Measurements from ENCODE around the gene BSND.

Gene BSND

GRCh38 chr1:55055084-55055882 is 56.5 kb downstream of the BSND start:
- Histone ChIP-seq H3K4me1 (ENCODE audit: control insufficient read depth, insufficient read depth, low read length, unreplicated experiment) (no peaks in the 10 kb centered on the region), H3K27me3 (ENCODE audit: insufficient read depth, low read length) (no peaks in the 10 kb centered on the region), H3K27ac (ENCODE audit: low read depth, low read length) (no peak overlapping the region), H3K79me2 (ENCODE audit: control insufficient read depth, insufficient read depth, low read length, unreplicated experiment) (no peaks in the 10 kb centered on the region), H3K36me3 (ENCODE audit: insufficient read depth, low read length) (no peaks in the 10 kb centered on the region), H2AFZ (ENCODE audit: low read length, unreplicated experiment) (no peak overlapping the region), H3K4me3 (ENCODE audit: low read depth, low read length) (no peak overlapping the region)

- H3K36me3 ChIP-seq (ENCODE audit: insufficient read depth, low read length): no peaks in the 10 kb centered on the region
- H3K4me3 ChIP-seq (ENCODE audit: low read depth, low read length): no peak overlapping the region
- H3K27ac ChIP-seq (ENCODE audit: low read depth, low read length): no peak overlapping the region
- H3K27me3 ChIP-seq (ENCODE audit: insufficient read depth, low read length): no peaks in the 10 kb centered on the region
- H3K79me2 ChIP-seq (ENCODE audit: control insufficient read depth, insufficient read depth, low read length, unreplicated experiment): no peaks in the 10 kb centered on the region
- no peaks in the 10 kb centered on the region for H3K4me1 ChIP-seq (ENCODE audit: control insufficient read depth, insufficient read depth, low read length, unreplicated experiment)
- H2AFZ ChIP-seq (ENCODE audit: low read length, unreplicated experiment): no peak overlapping the region
Measured at GRCh38 chr1:55055951-55056631, 57.4 kb downstream of the BSND start.

DNA sequence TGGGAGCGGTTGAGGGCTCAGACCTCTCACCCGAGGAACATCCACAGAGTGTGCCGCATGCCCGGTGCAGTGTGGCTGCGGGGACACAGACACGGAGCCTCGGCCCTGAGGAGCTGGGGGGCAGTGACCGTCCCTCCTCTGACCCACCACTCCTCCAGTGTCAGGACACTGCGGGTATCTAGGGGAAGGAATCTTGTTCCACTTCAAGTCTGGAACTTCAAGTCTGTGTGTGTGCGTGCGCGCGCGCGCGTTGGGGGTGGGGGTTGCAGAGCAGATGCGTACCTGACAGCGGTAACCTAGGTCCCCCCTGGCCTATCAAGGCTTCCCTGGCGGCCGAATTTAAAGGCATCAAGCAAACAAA is 57.9 kb downstream of the BSND start:
- H3K27me3 ChIP-seq (ENCODE audit: insufficient read depth, low read length): no peaks in the 10 kb centered on the region
- no peaks in the 10 kb centered on the region for H3K4me1 ChIP-seq (ENCODE audit: control insufficient read depth, insufficient read depth, low read length, unreplicated experiment)
- no peak overlapping the region for H2AFZ ChIP-seq (ENCODE audit: low read length, unreplicated experiment)
- no peak overlapping the region for H3K27ac ChIP-seq (ENCODE audit: low read depth, low read length)
- no peaks in the 10 kb centered on the region for H3K79me2 ChIP-seq (ENCODE audit: control insufficient read depth, insufficient read depth, low read length, unreplicated experiment)
- H3K4me3 ChIP-seq (ENCODE audit: low read depth, low read length): no peak overlapping the region
- no peaks in the 10 kb centered on the region for H3K36me3 ChIP-seq (ENCODE audit: insufficient read depth, low read length)

DNA sequence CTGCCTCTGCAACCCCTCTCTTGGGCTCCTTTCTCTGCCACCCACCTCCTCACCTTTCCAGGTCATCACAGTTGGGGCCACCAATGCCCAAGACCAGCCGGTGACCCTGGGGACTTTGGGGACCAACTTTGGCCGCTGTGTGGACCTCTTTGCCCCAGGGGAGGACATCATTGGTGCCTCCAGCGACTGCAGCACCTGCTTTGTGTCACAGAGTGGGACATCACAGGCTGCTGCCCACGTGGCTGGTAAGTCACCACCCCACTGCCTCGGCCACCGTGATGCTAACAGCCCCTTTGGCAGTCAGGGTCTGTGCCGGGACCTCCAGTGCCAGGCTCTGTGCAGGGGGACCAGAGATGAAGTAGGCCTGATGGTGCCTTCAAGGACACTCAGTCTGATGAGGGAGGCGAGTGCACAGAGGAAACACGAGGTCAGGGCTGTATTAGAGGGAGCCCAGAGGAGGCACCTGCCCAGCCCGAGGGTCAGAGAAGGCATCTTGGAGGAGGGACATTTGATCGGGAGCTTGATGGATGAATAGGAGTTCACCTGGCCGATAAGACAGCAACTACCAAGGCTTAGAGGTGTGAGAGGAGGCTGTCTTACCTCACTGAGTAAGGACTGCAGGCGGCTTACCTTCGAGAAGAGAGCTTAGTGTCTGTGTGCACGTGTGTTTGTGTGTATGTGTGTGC is 58.7 kb downstream of the BSND start:
- no peaks in the 10 kb centered on the region for H3K27me3 ChIP-seq (ENCODE audit: insufficient read depth, low read length)
- no peaks in the 10 kb centered on the region for H3K36me3 ChIP-seq (ENCODE audit: insufficient read depth, low read length)
- H3K4me3 ChIP-seq (ENCODE audit: low read depth, low read length): no peak overlapping the region
- no peaks in the 10 kb centered on the region for H3K79me2 ChIP-seq (ENCODE audit: control insufficient read depth, insufficient read depth, low read length, unreplicated experiment)
- no peak overlapping the region for H3K27ac ChIP-seq (ENCODE audit: low read depth, low read length)
- H2AFZ ChIP-seq (ENCODE audit: low read length, unreplicated experiment): no peak overlapping the region
- no peaks in the 10 kb centered on the region for H3K4me1 ChIP-seq (ENCODE audit: control insufficient read depth, insufficient read depth, low read length, unreplicated experiment)

GRCh38 chr1:55057956-55058298 is 59.2 kb downstream of the BSND start:
- H3K27ac ChIP-seq (ENCODE audit: low read depth, low read length): no peak overlapping the region
- H3K4me1 ChIP-seq (ENCODE audit: control insufficient read depth, insufficient read depth, low read length, unreplicated experiment): no peaks in the 10 kb centered on the region
- H3K27me3 ChIP-seq (ENCODE audit: insufficient read depth, low read length): no peaks in the 10 kb centered on the region
- no peaks in the 10 kb centered on the region for H3K79me2 ChIP-seq (ENCODE audit: control insufficient read depth, insufficient read depth, low read length, unreplicated experiment)
- no peak overlapping the region for H2AFZ ChIP-seq (ENCODE audit: low read length, unreplicated experiment)
- H3K36me3 ChIP-seq (ENCODE audit: insufficient read depth, low read length): no peaks in the 10 kb centered on the region
- no peak overlapping the region for H3K4me3 ChIP-seq (ENCODE audit: low read depth, low read length)

DNA sequence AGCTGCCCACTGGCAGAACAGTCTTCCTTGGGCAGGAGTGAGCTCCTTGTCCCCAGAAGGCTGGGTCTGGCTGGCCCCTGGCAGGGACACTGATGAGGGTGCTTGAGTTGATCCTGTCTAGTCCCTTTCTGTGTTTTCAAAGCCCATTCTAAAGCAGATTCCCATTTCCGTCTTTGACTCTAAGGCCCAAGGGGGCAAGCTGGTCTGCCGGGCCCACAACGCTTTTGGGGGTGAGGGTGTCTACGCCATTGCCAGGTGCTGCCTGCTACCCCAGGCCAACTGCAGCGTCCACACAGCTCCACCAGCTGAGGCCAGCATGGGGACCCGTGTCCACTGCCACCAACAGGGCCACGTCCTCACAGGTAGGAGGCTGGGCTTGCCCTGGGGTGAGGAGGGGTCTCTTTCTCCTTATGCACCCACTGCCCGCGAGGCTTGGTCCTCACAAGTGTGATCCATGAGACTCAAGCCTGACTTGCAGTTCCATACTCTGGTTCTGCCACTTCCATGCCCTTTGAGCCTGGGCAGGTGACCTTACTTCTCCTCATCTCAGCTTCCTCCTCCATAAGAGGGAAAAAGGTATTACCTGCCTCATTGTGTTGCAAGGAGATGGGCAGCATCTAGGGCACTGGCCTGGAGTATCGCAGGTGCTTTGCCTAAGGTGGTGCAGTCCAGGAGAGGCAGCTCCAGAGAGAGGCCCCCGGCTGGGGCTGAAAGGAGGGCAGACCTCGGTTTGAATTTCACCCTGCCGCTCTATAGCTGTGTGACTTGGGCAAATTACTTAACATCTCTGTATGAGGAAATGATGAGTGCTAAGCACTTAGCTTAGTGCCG is 60.8 kb downstream of the BSND start:
- H3K27ac ChIP-seq (ENCODE audit: low read depth, low read length): no peak overlapping the region

GRCh38 chr1:55060133-55060999 is 61.6 kb downstream of the BSND start:
- H3K36me3 ChIP-seq (ENCODE audit: insufficient read depth, low read length): no peaks in the 10 kb centered on the region
- H3K27ac ChIP-seq (ENCODE audit: low read depth, low read length): no peak overlapping the region
- H3K27me3 ChIP-seq (ENCODE audit: insufficient read depth, low read length): no peaks in the 10 kb centered on the region
- no peaks in the 10 kb centered on the region for H3K4me1 ChIP-seq (ENCODE audit: control insufficient read depth, insufficient read depth, low read length, unreplicated experiment)
- H2AFZ ChIP-seq (ENCODE audit: low read length, unreplicated experiment): no peak overlapping the region
- H3K79me2 ChIP-seq (ENCODE audit: control insufficient read depth, insufficient read depth, low read length, unreplicated experiment): no peaks in the 10 kb centered on the region
- H3K4me3 ChIP-seq (ENCODE audit: low read depth, low read length): no peak overlapping the region

More for the DNA sequence above, 60.8 kb downstream of the BSND start:
- Histone ChIP-seq H3K36me3 (ENCODE audit: insufficient read depth, low read length) (no peaks in the 10 kb centered on the region), H3K4me3 (ENCODE audit: low read depth, low read length) (no peak overlapping the region), H3K79me2 (ENCODE audit: control insufficient read depth, insufficient read depth, low read length, unreplicated experiment) (no peaks in the 10 kb centered on the region), H3K27me3 (ENCODE audit: insufficient read depth, low read length) (no peaks in the 10 kb centered on the region), H3K4me1 (ENCODE audit: control insufficient read depth, insufficient read depth, low read length, unreplicated experiment) (no peaks in the 10 kb centered on the region), H2AFZ (ENCODE audit: low read length, unreplicated experiment) (no peak overlapping the region)

- H3K27ac ChIP-seq (ENCODE audit: low read depth, low read length): no peak overlapping the region
- no peaks in the 10 kb centered on the region for H3K36me3 ChIP-seq (ENCODE audit: insufficient read depth, low read length)
- H3K4me3 ChIP-seq (ENCODE audit: low read depth, low read length): no peak overlapping the region
- no peaks in the 10 kb centered on the region for H3K79me2 ChIP-seq (ENCODE audit: control insufficient read depth, insufficient read depth, low read length, unreplicated experiment)
- H3K27me3 ChIP-seq (ENCODE audit: insufficient read depth, low read length): no peaks in the 10 kb centered on the region
- H2AFZ ChIP-seq (ENCODE audit: low read length, unreplicated experiment): no peak overlapping the region
- H3K4me1 ChIP-seq (ENCODE audit: control insufficient read depth, insufficient read depth, low read length, unreplicated experiment): no peaks in the 10 kb centered on the region
Measured at GRCh38 chr1:55061000-55061705, 62.4 kb downstream of the BSND start.

Measured in ACC112 (cell line).